Measurements from ENCODE around the gene CHMP5. TPM values are rescaled to one million over a fixed set of nuclear protein-coding genes. Genes with fewer than 3 reads are reported as not detected.

The CHMP5 gene
- total RNA-seq, 1 donor from 2014 or later, result 88.7 TPM

DNA sequence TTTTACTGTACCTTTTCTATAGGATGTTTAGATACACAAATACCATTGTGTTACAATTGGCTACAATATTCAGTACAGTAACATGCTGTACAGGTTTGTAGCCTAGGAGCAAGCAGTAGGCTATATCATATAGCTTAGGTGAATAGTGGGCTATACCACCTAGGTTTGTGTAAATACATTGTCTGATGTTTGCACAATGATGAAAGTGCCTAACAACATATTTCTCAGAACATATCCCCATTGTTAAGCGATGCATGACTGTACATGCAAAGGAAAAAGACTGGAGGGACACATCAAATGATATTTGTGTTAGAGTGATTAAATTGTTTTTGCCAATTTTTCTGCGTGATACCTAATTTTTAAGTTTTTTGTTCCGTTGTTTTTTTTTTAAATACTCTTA, 5.3 kb downstream of the CHMP5 start:
- Mint-ChIP-seq H3K4me3 (ENCODE audit: unreplicated experiment) (no peak overlapping the region), H3K27ac (ENCODE audit: unreplicated experiment) (no peak overlapping the region), H3K36me3 (ENCODE audit: low read depth, unreplicated experiment) (peaks cover 39% of the 10 kb centered on the region), H3K27me3 (ENCODE audit: unreplicated experiment) (peaks cover 6% of the 10 kb centered on the region), H3K4me1 (ENCODE audit: unreplicated experiment) (peaks cover 18% of the 10 kb centered on the region), H3K9me3 (ENCODE audit: unreplicated experiment) (no peaks in the 10 kb centered on the region)
- DNase-seq (ENCODE audit: low spot score), result no peak
- TF ChIP-seq CTCF (IDR thresholded peaks at IDR 0.05; ENCODE audit: unreplicated experiment), result no peak

DNA sequence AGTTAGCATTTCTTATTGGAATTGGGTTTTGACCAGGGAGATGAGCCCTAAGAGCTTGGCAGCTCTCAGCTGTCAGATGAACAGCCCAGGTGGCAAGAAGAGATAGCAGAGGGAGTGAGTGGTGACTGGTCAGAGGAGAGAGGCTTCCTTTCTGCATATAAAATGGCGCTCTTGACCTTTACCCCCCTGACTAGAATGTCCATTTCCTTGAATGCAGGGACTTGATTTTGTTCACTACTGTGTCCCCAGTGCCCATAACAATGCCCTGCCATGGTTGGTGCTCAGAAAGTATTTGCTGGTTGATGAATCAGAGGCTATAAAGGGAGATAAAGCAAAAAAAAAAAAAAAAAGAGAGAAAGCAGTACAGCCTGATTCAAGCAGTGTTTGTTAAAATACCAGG, 7.2 kb downstream of the CHMP5 start:
- peaks cover 5% of the 10 kb centered on the region for H3K4me1 Mint-ChIP-seq (ENCODE audit: unreplicated experiment)
- DNase-seq (ENCODE audit: low spot score), result no peak
- H3K27me3 Mint-ChIP-seq (ENCODE audit: unreplicated experiment), result no peaks in the 10 kb centered on the region
- peaks cover 38% of the 10 kb centered on the region for H3K36me3 Mint-ChIP-seq (ENCODE audit: low read depth, unreplicated experiment)
- H3K27ac Mint-ChIP-seq (ENCODE audit: unreplicated experiment), result no peak overlapping the region
- H3K9me3 Mint-ChIP-seq (ENCODE audit: unreplicated experiment), result no peaks in the 10 kb centered on the region
- TF ChIP-seq CTCF (IDR thresholded peaks at IDR 0.05; ENCODE audit: unreplicated experiment), result no peak
- no peak overlapping the region for H3K4me3 Mint-ChIP-seq (ENCODE audit: unreplicated experiment)

DNA sequence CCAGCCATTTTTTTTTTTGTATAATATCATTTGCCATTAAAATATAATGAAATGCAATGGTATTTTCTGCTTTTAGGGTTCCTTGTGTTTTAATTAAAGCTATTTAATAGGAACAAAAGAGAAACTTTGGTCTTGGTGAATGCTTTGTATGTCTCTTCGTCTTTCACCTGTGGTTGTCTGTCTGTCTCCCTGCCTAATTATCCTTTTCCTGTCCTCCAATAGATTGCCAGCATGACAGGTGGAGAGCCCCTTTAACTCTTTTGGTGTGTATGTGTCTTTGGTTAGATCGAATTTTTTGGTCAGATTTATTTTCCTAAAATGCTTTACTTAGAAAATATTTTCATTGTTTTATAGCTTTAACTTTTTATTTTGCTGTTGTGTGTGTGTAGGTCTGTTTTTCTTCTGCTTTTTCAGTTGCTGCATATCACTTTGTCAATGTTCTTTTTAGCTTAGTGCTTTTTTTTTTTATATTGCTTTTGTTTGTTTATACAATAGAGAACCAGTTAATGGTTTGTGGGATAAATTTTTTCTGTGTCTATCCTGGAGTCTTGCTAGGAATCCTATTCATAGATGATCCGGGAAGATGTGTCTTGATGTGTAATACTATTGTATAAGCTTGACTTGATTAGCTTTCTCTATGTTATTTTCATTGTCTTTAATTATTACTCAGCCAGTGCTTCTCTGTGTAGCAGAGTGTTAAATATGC, 8.6 kb downstream of the CHMP5 start:
- H3K36me3 Mint-ChIP-seq (ENCODE audit: low read depth, unreplicated experiment), result peaks cover 42% of the 10 kb centered on the region

GRCh38 chr9:33273972-33274328, 9.1 kb downstream of the CHMP5 start:
- TF ChIP-seq CTCF (IDR thresholded peaks at IDR 0.05; ENCODE audit: unreplicated experiment), result no peak
- DNase-seq (ENCODE audit: low spot score), result no peak
- Mint-ChIP-seq H3K4me3 (ENCODE audit: unreplicated experiment) (no peak overlapping the region), H3K27me3 (ENCODE audit: unreplicated experiment) (no peaks in the 10 kb centered on the region), H3K4me1 (ENCODE audit: unreplicated experiment) (no peaks in the 10 kb centered on the region), H3K36me3 (ENCODE audit: low read depth, unreplicated experiment) (peaks cover 40% of the 10 kb centered on the region), H3K27ac (ENCODE audit: unreplicated experiment) (no peak overlapping the region), H3K9me3 (ENCODE audit: unreplicated experiment) (no peaks in the 10 kb centered on the region)

More for the DNA sequence above, 8.6 kb downstream of the CHMP5 start:
- TF ChIP-seq CTCF (IDR thresholded peaks at IDR 0.05; ENCODE audit: unreplicated experiment), result no peak
- H3K27me3 Mint-ChIP-seq (ENCODE audit: unreplicated experiment), result no peaks in the 10 kb centered on the region
- peak overlapping the region; percentile 6 for H3K4me3 Mint-ChIP-seq (ENCODE audit: unreplicated experiment)
- H3K4me1 Mint-ChIP-seq (ENCODE audit: unreplicated experiment), result no peaks in the 10 kb centered on the region
- no peak overlapping the region for H3K27ac Mint-ChIP-seq (ENCODE audit: unreplicated experiment)
- DNase-seq (ENCODE audit: low spot score), result no peak
- no peaks in the 10 kb centered on the region for H3K9me3 Mint-ChIP-seq (ENCODE audit: unreplicated experiment)

- Mint-ChIP-seq H3K4me1 (ENCODE audit: unreplicated experiment) (no peaks in the 10 kb centered on the region), H3K4me3 (ENCODE audit: unreplicated experiment) (no peak overlapping the region), H3K9me3 (ENCODE audit: unreplicated experiment) (no peaks in the 10 kb centered on the region), H3K36me3 (ENCODE audit: low read depth, unreplicated experiment) (peaks cover 43% of the 10 kb centered on the region), H3K27me3 (ENCODE audit: unreplicated experiment) (no peaks in the 10 kb centered on the region), H3K27ac (ENCODE audit: unreplicated experiment) (peak overlapping the region; percentile 25)
- TF ChIP-seq CTCF (IDR thresholded peaks at IDR 0.05; ENCODE audit: unreplicated experiment), result no peak
- DNase-seq (ENCODE audit: low spot score), result no peak
Observed at GRCh38 chr9:33277484-33277883, 12.6 kb downstream of the CHMP5 start.

Measured in endothelial cell (in vitro differentiated cells).